HepG2 (cell line): ENCODE data around the gene FGD4. TPM values are rescaled to one million over a fixed set of nuclear protein-coding genes. Genes with fewer than 3 reads are reported as not detected.

ENCODE experiments used
- AHDC1 ChIP-seq: sonication (generic); formaldehyde crosslinking; IDR thresholded peaks from 2 replicates; pipeline ENCODE4 v1.5.1; 2020; ENCODE audit warnings: mild to moderate bottlenecking, missing genetic modification reagents, borderline replicate concordance
- ASH2L ChIP-seq: fragments of 300-600, 200-600 bp; sonication (generic); IDR thresholded peaks from 2 replicates; pipeline ENCODE4 v1.7.0; 2017; ENCODE audit warnings: low read depth, mild to moderate bottlenecking, moderate library complexity, mixed read lengths, low read length; ENCODE audit not compliant: insufficient read length
- CREB3 ChIP-seq: sonication (generic); formaldehyde crosslinking; IDR thresholded peaks from 2 replicates; pipeline ENCODE4 v1.5.0; 2020; ENCODE audit warnings: missing genetic modification reagents
- E2F2 ChIP-seq: sonication (generic); formaldehyde crosslinking; IDR thresholded peaks from 2 replicates; pipeline ENCODE4 v1.4.0; 2020; ENCODE audit warnings: missing genetic modification reagents, borderline replicate concordance
- GLI4 ChIP-seq: sonication (generic); formaldehyde crosslinking; IDR thresholded peaks from 2 replicates; pipeline ENCODE4 v1.5.1; 2020; ENCODE audit warnings: missing genetic modification reagents, mild to moderate bottlenecking, moderate library complexity, borderline replicate concordance
- GRHL1 ChIP-seq: sonication (generic); formaldehyde crosslinking; conservative IDR thresholded peaks from 2 replicates; pipeline ENCODE4 v1.8.0; 2022; ENCODE audit warnings: missing genetic modification reagents
- HOXA3 ChIP-seq: sonication (generic); formaldehyde crosslinking; IDR thresholded peaks from 2 replicates; pipeline ENCODE4 v1.5.0; 2020; ENCODE audit warnings: missing genetic modification reagents
- IKZF1 ChIP-seq: fragments of 450-650 bp; IDR thresholded peaks from 2 replicates; pipeline ENCODE4 v1.7.1; 2016
- IRF9 ChIP-seq: sonication (generic); formaldehyde crosslinking; IDR thresholded peaks from 2 replicates; pipeline ENCODE4 v1.8.0; 2022; ENCODE audit warnings: missing genetic modification reagents, mild to moderate bottlenecking, borderline replicate concordance
- JUND ChIP-seq: sonication (generic); formaldehyde crosslinking; IDR thresholded peaks from 2 replicates; pipeline ENCODE4 v1.8.0; 2022; ENCODE audit warnings: mild to moderate bottlenecking, missing genetic modification reagents
- KLF15 ChIP-seq: sonication (generic); formaldehyde crosslinking; IDR thresholded peaks from 2 replicates; pipeline ENCODE4 v1.8.1; 2023; ENCODE audit warnings: borderline replicate concordance, mild to moderate bottlenecking, inconsistent platforms, missing genetic modification reagents, mixed read lengths
- MED1 ChIP-seq: sonication (generic); formaldehyde crosslinking; IDR thresholded peaks from 2 replicates; pipeline ENCODE4 v1.4.0; 2020; ENCODE audit warnings: missing genetic modification reagents
- NR2F1 ChIP-seq, 2 experiments: fragments of 450-650 bp in 1 of 2; formaldehyde crosslinking in 1 of 2; IDR thresholded peaks; 2 replicates each; pipeline versions ENCODE4 v1.5.0 to v1.6.1; 2016 to 2020; ENCODE audit warnings: mild to moderate bottlenecking in 1 of 2, missing compliant biosample characterization in 1 of 2, missing genetic modification reagents in 1 of 2, moderate library complexity in 1 of 2
- PHF5A ChIP-seq: IDR thresholded peaks from one replicate; pipeline ENCODE4 v1.6.1; 2018; ENCODE audit warnings: low read depth, missing genetic modification reagents; ENCODE audit not compliant: unreplicated experiment
- PHF8 ChIP-seq: sonication (generic); formaldehyde crosslinking; IDR thresholded peaks from 2 replicates; pipeline ENCODE4 v1.5.0; 2020; ENCODE audit warnings: missing genetic modification reagents
- SETDB1 ChIP-seq: sonication (generic); formaldehyde crosslinking; IDR thresholded peaks from 2 replicates; pipeline ENCODE4 v1.5.1; 2020; ENCODE audit warnings: missing genetic modification reagents, mild to moderate bottlenecking, borderline replicate concordance
- SP2 ChIP-seq: sonication (generic); formaldehyde crosslinking; IDR thresholded peaks from 2 replicates; pipeline ENCODE4 v1.5.1; 2020; ENCODE audit warnings: mild to moderate bottlenecking, missing genetic modification reagents
- ZNF296 ChIP-seq: sonication (generic); formaldehyde crosslinking; conservative IDR thresholded peaks from 2 replicates; pipeline ENCODE4 v1.5.0; 2020; ENCODE audit warnings: mild to moderate bottlenecking, missing genetic modification reagents
- polyA plus RNA-seq, 8 experiments: library from polyadenylated mRNA; depleted of rRNA in 3 of 8; stranded (reverse) in 7 of 8; unstranded in 1 of 8; fragments of >200 nt; fragmentation: Illumina TruSeq in 4 of 8; extraction: Trizol in 4 of 8; gene quantifications; 2 replicates each; pipeline versions ENCODE4 v1.2.1 to v1.2.3, GENCODE V29; 2011 to 2016; ENCODE audit warnings: low read depth in 4 of 8, missing spikeins in 1 of 8, mixed read lengths in 1 of 8; ENCODE audit not compliant: insufficient read depth in 1 of 8
- total RNA-seq, 5 experiments: library from RNA; depleted of rRNA; stranded (reverse); fragments of >200 nt; fragmentation: Illumina TruSeq; extraction: Trizol; gene quantifications; 2 replicates each; pipeline ENCODE4 v1.2.3, GENCODE V29; 2016; ENCODE audit warnings: low read depth in 1 of 5

Gene FGD4
- total and polyA plus RNA-seq, 2 of the 13 experiments (the other 11 are each of a cell fraction or from before 2014, with no cell fraction given): 4.6 to 6.6 TPM

- TF ChIP-seq ASH2L (peak; percentile 63), ZNF296 (CRISPR knock-in tag) (no peak), SP2 (CRISPR knock-in tag) (no peak), KLF15 (no peak), SETDB1 (CRISPR knock-in tag) (no peak), IKZF1 (no peak), PHF8 (peak; percentile 78), GRHL1 (CRISPR knock-in tag) (no peak), GLI4 (CRISPR knock-in tag) (0 out of 2 replicates have a peak, but pooled peaks have one; percentile 32), IRF9 (CRISPR knock-in tag) (0 out of 2 replicates have a peak, but pooled peaks have one; percentile 47), CREB3 (CRISPR knock-in tag) (no peak), MED1 (CRISPR knock-in tag) (peak; percentile 49; the same call in 1 of the 2 replicates), E2F2 (0 out of 2 replicates have a peak, but pooled peaks have one; percentile 56), HOXA3 (peak; percentile 63; the same call in 1 of the 2 replicates), NR2F1 (CRISPR knock-in tag; IDR thresholded peaks at IDR 0.05) (no peak), PHF5A (CRISPR knock-in tag) (no peak), AHDC1 (no peak), JUND (CRISPR knock-in tag) (no peak)
These were observed at the start of gene FGD4 (continued) for GRCh38 chr12:32399370-32400113.
